ENCODE measurements around the gene SNAP29.

GRCh38 chr22:20865331-20865730 lies 6.5 kb downstream of the SNAP29 start:
- TF ChIP-seq CTCF (conservative IDR thresholded peaks at IDR 0.05) (no peak), EZH2 (IDR thresholded peaks at IDR 0.05; ENCODE audit: low read depth) (no peak)

Measured in PC-9 (cell line).